HG03064 (cell line): ENCODE results near the gene AHCYL2.

ENCODE experiments used
- ATAC-seq: cut with Tn5 transposase; IDR thresholded peaks from one replicate; pipeline ENCODE4 v1.9.1; 2021; ENCODE audit warnings: low read depth; ENCODE audit not compliant: unreplicated experiment

The AHCYL2 gene

DNA sequence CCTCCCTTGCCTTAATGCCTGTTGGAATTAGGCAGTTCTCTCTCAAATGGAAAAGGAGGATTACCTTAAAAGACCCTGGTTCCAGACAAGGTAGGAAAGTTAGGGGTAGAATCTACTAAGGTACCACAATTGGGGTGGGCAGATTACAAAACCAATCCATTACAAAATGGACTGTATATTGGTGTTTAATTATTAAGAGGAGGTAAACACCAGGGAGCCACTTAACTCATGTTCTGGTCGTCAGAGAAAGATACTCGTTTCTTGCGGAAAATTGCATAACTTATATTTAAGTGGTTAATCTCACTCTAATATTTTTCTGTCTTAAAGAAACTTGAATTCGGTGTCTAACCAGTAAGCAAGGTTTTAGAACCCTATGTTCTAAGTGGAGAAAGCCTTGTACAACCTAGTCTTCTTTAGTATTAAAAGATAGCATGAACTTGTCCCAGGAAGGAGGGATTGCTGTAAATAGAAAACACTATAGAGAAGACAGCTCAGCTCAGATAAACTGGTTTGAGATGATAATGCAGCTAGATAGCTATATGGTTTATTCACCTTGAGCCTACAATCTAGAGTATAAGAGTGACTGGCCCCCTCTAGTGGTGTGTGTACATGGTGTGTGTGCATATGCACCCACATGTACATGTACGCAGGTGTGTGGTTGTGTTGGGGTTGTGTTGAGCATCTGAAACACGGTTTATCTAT lies 151.4 kb downstream of the AHCYL2 start:
- ATAC-seq = no peak

DNA sequence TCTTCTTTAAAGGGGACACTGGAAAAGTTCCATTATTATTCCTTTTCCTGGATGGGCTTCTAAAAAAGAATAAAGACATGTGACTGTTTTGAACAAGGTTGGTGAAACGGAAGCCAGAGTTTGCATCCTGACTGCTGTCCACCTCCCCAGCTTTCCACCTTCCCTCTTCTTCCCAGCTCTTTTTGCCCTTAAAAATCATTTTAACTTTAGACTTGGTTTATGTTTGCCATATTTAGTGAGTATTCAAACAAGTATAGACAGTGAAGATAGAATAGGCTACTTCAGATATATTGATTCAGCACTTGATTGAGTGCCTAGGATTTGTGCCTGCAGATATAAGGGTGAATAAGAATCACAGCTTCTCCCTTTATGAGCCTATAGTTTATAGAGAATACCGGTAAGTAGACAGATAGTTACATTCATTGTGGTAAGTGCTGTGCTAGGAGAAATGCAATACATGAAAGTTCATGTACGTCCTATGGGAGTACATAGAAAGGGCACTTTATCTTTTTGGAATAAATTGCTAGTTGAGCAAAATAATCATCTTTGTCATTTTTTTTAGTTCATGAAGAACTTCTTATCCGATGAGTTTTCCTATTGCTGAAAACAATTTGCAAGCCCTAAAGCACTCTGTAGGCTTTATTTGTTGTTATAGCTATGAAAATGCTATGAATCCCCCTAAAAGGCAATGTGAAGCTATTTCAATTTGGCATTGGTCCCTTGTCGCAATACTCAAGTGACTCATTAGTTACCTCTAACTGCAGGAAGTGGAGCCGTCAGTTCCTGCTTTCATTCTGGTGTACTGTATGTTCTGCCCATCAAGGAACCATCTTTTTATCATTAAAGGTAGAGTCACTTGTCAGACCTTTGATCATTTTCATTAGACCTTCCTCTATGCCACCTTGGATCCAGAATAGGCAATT lies 152.2 kb downstream of the AHCYL2 start:
- no peak for ATAC-seq

- ATAC-seq = no peak
These were observed 157.1 kb downstream of the AHCYL2 start for GRCh38 chr7:129381710-129382484.

GRCh38 chr7:129383542-129384132 lies 158.8 kb downstream of the AHCYL2 start:
- no peak for ATAC-seq

- no peak for ATAC-seq
These were observed 160.3 kb downstream of the AHCYL2 start for GRCh38 chr7:129385116-129385515.

GRCh38 chr7:129385598-129385997 lies 160.8 kb downstream of the AHCYL2 start:
- no peak for ATAC-seq

- no peak for ATAC-seq
These were observed 161.7 kb downstream of the AHCYL2 start for GRCh38 chr7:129386506-129386905.

GRCh38 chr7:129387537-129387936 lies 162.7 kb downstream of the AHCYL2 start:
- no peak for ATAC-seq

- ATAC-seq = no peak
These were observed 163.7 kb downstream of the AHCYL2 start for GRCh38 chr7:129388333-129389098.

GRCh38 chr7:129389829-129390228 lies 165.0 kb downstream of the AHCYL2 start:
- ATAC-seq = no peak

DNA sequence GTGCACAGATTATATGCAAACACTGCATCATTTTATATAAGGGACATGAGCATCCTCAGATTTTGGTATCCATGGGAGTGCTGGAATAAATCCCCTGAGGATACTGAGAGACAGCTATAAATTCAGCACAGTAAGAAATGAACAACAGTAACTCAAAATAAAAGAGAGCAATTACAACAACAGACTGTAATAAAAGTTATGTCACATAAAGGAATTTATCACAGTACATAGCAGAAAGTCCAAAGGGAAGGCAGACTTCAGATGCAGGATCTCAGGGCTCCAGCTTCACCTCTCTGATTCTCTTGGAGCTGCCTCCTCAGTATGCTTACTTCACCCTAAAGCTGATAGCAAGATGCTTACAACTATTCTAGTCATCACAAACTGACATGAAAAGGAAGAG lies 165.5 kb downstream of the AHCYL2 start:
- no peak for ATAC-seq

DNA sequence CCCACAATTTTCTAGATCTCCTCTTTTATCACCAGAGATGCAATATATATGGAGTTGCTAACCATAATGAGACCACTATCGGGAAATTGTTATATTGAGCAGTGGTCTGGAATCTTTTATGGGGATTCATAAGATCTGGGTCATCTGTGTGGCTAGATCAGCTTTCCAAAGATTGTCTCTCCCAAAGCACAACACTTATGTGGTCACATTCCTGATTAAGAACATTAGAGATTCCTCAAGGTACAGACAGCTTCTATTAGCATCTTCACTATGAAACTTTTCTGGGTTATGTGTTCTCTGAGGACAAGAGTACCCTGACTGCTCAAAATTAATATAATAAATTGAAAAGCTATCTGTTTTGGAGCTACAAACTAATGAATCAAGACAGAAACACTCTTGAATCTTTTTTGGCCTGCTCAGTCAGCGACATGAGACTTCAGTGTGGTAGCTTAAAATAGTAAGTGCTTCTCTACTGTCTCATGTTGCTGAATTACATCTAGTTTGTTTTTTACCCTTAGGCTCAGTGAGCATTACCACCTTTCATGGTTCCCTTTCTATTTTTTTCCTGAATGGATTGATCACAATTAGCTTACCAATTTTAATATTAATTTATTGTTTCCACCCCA lies 166.8 kb downstream of the AHCYL2 start:
- no peak for ATAC-seq

- ATAC-seq = no peak
These were observed 168.4 kb downstream of the AHCYL2 start for GRCh38 chr7:129393255-129393654.

GRCh38 chr7:129394101-129394500 lies 169.3 kb downstream of the AHCYL2 start:
- no peak for ATAC-seq

GRCh38 chr7:129394982-129395914 lies 170.4 kb downstream of the AHCYL2 start:
- no peak for ATAC-seq

- ATAC-seq = no peak
These were observed 176.6 kb downstream of the AHCYL2 start for GRCh38 chr7:129401228-129401966.

DNA sequence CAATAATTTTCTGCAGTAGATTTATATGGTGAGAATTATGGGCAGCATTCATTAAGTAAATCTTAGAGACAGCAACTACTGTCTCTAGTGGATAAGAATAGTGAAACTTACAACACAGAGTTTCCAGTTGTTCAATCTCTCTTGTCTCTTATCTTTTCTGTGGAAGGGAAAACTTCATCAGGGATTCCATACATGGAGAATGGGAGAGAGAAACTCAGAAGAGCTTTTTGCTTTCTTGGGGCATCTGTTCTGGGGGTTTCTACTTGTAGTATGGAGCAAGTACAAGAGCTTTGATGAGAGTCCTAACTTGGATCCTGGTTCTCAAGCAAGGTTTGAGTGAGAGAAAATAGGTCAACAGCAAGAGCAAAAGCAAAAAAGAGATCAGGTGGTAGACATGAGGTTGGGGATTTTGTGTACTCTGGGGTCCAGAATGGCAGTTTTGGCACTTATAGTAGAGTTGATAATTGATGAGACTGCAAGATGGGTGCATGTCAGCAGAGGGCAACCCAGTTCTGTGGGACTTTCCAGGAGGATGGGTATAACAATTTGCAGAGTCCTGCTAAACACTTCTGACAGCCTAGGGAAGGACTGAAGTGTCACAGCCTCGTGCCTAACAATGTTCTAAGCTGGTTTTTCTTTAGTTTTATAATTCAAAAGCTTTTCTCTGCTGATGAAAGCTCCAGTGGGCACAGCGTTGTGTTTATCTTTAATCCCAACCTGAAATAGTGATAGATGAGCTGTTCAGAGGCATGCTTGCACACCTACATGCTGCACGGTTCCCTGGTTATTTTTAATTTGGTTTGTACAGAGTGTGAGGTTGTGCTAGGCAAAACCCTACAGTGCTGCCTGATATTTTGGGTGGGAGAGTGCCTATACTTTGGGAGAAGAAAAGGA lies 177.4 kb downstream of the AHCYL2 start:
- peak; percentile 66 for ATAC-seq
